Kidney glomerular epithelial cell (primary cell): ENCODE data around the gene PPDPF.

ENCODE experiments used
- DNase-seq: peaks from one replicate; lab custom pipeline; 2025; lab: John Stamatoyannopoulos, UW

Gene PPDPF

DNA sequence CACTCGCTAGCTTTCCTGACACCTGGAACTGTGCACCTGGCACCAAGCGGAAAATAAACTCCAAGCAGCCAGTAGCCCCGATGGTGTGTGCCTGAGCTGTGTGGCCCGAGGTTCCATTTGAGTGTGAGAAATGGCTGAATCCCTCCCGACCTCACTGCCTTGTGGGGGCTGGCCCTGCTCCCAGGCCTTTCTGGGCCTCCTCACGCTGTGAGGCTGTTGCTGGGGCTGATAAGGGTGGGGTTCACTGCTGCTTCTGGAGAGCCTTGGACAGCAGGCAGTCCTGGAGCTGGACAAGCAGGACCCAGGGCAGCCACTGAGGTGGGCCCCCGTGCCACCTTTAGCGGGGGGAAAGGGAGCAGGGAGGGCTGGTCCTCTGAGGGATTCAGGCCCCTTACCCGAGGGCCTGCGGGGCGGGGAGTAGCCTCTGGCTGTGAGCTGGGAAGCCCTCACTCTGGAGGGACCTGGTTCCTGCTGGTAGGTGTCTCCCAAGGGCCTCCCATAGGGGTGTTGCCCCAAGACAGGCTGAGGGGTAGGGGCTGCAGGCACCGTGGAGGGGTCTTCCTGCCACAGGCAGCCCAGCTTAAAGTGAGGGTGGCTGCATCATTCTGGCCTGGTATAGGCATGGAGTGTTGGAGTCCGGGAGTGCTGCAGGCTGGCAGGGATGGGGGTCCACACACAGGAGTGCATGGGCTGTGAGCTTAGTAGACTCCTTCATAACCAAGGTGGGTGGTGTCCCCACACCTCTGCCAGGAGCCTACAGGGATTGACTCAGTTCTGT is 1.7 kb downstream of the PPDPF start:
- no peak for DNase-seq

DNA sequence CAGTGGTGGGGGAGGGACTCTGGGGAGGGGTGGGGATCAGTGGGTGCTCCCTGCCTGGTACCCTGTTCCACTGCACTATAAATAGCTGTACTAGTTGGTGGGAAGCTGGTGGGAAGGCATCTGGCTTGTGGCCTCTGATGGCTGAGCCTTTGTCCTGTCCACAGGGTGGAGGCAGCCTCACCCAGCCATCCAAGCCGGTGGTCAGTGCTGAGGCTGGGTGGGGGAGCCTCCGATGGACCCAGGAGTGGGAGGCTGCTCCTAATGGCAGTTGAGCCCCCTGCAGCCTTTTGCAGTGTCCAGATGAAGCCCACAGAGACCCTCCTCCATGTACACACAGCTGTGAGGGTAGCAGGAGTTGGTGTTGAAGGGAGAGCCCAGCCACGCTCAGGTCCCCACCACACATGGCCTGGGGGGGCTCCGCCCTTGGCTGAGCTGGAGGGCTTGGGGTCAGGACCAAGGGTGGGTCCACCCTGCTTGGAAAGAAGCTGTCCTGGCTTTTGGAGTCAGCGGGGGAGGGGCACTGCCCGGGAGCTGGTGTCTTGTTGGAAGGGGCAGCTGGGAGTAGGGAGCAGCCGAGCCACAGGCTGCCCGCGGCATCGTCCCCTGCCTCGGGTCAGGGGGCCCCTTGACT is 2.5 kb downstream of the PPDPF start:
- DNase-seq = no peak

DNA sequence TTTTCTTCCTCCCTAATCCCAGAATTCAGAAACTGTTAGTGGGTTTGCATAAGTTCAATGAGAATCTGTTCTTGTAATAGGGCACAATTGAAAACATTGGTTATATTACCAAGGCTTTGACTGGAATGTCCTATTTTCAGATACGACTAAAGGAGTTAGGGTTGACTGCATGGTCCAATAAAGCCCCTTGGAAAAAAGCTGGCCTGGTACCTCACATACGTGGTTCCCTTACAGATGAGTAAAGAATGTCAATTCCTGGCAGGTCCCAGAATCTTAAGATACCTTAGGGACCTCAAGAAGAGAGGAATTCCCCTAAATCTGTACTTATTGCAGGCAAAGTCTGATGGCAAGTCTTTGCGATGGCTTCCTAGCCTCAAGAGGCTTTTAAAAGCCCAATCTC is 4.6 kb downstream of the PPDPF start:
- DNase-seq = no peak

DNA sequence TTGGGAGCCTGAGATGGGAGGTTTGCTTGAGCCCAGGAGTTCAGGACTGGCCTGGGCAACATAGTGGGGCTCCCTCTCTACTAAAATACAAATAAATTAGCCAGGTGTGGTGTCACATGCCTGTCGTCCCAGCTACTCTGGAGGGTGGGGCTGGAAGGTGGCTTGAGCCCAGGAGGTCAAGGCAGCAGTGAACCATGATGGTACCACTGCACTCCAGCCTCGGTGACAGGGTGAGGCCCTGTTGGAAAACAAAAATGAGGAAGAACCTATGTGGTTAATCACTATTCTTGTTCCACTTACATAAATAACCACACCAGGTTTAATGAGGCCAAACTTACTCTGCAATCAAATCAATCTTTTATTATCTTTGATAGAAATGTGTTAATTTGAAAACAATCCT is 5.4 kb downstream of the PPDPF start:
- DNase-seq = no peak

DNA sequence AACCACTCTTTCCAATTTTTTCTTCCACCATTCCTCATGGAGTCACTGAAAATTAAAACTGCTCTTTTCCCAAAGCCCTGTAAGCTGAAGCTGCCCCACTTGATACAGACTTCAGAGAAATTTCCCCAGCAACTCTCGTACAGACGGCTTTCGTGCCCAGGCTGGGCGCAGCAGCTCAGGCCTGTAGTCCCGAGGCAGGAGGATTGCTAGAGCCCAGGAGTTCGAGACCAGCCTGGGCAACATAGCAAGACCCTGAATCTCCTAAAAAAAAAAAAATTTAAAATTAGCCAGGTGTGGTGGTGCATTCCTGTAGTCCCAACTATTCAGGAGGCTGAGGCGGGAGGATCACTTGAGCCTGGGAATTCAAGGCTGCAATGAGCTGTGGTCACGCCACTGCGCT is 6.6 kb downstream of the PPDPF start:
- DNase-seq = no peak

DNA sequence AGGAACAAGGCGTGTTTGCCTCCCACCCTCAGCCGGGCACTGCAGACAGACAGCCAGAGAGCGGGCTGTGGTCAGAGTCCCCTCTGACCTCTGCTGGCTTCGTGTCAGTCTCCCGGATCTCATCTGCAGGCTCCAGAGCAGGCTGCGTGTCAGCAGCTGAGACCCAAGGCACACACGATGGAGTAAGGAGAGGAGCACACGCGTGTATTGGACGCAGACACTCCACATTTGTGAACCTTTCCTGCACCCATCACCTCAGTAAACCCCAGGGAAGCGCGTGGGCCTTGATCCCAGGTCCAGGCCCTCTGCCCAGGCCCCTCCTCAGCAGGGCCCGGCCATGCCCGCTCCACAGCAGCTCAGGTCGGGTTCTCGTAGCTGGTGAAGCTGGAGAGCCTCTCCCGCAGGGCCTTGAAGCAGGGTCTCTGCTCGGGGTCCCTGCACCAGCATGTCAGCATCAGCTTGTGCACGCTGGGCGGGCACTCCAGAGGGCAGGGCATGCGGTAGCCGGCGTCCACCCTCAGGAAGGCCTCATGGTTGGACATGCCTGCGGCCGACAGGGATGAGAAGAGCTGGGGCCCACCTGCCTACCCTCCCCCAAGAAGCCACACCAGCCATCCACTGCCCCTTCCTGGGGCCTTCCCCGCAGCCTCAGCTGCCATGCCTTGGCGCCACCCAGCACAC is 8.8 kb downstream of the PPDPF start:
- no peak for DNase-seq

DNA sequence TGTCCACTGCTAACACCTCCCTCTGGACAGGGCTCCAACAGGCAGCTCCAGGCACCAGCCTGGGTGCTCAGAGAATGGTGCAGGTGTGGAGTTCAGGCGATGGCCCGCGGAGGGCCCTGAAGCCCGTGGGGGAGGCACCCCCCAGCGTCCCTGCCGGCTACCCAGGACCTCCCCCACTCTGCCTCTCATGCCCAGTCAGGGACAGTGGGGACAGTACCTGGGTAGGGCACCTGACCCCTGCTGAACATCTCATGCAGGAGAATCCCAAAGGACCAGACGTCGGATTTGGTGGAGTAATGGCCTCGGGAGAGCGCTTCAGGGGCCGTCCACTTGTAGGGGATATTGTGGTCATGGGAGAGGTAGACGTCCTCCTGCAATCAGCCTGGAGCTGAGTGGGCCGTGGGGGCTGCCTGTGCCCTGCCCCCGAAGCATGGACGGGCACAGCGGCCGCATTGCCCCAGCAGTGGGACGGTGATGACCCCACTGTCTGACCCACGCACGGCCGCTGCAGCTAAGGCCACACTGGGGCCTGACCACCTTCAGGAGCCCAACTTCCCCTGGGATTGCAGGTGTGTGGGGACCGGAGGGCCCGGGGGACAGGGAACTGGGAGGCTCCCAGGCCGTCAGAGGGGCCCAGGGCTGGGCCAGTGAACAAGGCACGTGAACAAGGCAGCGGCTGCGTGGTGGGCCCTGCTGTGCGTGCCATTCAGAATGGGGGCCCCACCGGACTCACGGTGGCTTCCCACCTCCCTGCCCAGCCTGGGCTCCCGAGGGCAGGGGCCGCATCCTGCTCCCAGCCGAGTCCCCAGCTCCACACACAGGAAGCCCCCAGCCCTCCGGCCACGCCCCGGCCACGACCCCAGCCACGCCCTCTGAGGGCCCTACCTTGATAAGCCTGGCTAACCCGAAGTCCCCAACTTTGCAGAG is 9.6 kb downstream of the PPDPF start:
- no peak for DNase-seq

DNA sequence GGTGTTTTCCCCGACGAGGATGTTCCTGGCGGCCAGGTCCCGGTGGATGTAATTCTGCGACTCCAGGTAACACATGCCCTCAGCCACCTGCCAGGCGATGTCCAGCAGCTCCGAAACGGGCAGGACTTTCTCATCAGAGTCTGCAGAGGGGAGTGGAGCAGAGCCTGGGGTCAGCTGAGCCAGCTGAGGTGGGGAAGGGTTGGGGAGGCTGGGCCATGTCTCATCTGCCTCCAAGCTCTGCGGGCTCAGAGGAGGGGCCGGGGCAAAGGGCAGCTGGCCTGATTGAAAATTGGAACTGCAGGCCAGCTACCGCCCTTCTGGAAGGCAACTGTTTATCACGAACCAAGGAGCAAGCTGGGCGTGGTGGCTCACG is 10.2 kb downstream of the PPDPF start:
- DNase-seq = no peak

DNA sequence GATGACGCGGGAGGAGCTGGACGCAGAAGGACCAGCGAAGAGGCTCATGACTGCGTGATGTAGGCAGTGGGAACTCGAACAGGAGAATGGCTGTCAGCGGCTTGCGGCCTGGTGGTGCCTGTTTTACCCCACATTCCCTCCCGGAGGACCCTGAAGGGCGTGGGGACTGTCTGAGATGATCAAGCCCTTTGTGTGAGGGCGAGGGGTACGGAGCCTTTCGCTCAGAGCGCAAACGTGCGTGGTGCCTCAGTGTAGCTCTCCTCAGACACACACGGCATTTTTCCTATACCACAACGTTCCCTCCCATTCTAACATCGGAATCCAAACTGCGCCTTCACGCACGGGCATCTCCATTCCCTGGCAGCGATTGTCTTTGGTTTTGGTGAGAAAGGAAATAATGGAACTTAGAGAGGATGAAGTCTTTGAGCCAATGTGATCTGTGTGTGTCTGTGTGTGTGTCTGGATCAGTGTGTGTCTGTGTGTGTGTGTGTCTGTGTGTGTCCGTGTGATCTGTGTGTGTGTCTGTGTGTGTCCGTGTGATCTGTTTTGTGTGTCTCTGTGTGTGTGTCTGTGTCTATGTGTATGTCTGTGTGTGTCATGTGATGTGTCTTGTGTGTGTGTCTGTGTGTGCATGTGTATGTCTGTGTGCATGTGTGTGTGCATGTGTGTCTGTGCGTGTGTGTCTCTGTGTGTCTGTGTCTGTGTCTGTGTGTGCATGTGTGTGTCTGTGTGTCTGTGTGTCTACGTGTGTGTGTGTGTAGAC is 11.3 kb downstream of the PPDPF start:
- no peak for DNase-seq

DNA sequence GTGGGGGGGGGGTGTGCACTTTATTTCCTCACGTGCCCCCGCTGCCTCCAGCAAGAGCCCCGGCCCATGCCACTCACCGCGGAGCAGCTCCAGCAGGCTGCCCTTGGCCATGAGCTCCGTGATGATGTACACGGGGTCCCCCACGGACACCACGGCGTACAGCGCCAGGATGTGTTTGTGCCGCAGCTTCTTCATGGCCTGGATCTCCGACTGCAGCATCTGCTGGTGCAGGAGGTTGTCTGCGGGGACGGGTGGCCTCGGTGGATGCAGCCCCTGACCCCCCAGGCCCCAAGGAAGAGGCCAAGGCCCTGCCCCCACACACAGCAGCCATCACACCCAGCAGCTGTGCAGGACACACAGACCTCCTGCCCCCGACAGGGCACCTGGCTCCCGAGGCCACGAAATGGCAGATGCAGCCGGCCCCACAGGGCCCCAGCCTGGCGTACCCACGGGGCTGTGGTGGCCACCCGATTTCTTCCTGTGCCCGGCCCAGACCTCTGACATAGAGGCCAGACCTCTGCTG is 11.9 kb downstream of the PPDPF start:
- no peak for DNase-seq

DNA sequence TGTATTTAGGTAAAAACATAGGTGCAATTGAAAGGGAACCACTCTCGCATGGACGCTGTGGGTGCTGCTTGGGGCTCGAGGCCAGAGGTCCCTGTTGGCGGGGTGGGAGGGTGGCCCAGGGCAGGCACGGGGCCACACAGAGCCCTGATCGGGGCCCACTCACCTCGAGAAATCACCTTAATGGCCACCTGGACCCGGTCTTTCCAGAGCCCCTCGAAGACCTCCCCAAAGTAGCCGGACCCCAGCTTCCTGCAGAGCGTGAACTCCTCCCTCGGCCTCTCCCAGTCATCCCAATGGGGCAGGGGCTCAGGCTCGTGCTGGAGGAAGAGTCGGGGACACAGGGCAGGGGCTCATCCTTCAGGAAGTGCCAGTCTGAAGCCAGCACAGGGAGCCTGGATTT is 12.8 kb downstream of the PPDPF start:
- DNase-seq = no peak

DNA sequence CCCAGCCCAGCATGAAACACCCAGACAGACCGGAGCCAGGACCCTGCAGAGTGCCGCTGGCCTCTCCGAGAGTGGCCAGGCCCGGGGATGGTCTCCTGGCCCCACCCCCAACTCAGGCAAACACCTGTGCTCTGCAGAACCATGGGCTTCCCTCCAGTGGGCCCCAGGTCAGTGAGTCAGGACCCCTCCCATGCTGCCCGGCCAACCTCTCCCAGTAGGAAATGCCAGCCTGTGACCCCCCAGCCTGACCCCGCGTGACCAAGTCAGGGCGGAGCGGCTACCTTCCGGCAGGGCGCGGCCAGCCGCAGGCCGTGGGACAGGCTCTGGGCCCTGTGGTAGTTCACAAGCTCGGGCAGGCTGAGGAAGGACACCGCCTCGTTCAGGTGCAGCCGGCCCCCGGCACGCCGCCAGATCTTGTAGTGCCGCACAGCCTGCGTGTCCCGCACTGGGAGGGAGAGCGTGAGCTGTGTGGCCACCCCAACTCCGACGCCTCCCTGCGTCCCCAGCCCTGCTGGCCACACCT is 13.4 kb downstream of the PPDPF start:
- DNase-seq = no peak

DNA sequence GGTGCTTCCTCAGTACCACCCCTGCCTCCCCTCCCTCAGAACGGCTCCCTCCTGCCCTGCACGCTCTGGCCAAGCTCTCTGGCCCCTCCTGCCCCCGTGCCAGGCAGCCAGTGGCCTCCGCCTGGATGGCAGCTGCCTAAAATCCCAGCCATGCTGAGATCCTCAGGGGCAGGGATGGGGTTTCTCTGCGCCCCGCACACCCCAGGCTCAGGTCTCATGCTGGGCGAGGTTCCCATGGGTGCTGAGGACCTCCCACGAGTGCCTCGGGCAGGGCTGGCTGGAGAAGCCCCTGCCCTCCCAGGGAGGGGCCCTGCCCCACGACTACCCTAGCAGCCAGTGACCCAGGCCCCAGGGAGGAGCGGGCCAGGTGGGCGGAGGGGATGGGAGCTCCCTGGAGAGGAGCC is 13.9 kb downstream of the PPDPF start:
- DNase-seq = no peak

DNA sequence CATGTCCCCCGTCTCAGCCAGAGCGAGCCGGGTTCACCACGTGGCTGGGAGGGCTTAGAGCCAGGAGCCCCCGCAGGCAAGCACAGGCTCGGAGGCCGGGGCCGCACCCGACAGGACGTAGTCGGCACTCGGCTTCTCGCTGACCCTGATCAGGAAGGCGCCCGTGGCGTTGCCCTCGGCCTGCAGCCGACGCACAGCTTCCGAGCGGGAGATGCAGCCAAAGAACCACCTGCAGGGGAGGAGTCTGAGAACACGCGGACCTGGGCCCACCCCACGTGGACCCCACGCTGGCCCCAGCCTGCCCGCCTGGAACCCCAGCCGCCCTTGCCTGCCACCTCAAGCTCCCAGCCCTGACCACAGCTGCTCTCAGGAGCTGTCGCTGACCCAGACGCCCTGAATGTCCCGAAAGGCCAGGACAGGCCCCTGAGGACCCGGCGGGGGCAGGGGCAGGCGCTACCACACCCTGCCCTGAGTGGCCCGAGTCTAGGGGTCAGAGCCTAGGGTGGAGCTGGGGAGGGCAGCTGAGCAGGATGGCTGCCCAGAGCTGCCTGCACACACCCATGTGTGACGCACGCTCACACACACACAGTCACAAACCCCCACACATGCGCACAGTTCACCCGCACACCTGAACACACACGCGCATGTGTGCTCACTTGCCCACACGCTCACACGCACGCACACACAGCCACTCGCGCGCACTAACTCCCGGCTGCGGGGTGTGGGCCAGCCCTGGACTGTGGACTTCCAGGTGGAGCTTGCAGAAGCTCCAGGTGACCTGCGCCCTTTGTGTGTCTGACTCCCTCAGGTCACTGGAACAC is 14.5 kb downstream of the PPDPF start:
- no peak for DNase-seq

DNA sequence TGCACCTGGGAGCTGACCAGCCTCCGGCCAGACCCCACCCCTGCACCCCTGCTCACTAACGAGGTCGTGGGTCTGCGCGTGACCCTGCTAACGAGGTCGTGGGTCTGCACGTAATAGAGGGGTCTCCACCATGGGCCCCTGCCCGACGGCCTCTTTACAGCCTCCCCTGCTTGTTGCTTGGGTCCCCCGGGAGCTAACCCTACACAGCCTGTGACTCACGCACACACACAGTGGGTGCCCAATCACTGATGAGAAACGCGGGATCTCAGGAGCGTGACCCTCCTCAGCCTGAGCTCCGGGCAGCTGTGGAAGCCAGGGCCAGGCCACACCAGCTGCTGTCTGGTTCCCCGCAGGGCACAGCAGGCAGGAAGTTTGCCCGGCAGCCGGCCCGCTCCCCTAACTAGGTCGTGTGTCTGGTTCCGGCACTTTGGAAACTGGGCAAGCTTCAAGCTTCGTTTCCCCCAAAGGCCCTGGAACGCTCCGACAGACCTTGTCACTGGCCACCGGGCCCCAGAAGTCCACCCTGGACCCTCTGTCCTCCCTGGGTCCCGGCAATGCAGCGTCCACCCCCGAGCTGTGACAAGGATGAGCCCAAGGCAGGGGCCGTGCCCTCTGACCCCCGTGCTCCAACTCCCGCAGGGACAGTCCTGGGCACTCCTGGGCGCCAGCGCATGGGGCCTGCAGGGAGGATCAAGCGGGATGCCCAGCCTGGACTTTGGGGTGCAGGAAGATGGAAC is 15.8 kb downstream of the PPDPF start:
- no peak for DNase-seq

DNA sequence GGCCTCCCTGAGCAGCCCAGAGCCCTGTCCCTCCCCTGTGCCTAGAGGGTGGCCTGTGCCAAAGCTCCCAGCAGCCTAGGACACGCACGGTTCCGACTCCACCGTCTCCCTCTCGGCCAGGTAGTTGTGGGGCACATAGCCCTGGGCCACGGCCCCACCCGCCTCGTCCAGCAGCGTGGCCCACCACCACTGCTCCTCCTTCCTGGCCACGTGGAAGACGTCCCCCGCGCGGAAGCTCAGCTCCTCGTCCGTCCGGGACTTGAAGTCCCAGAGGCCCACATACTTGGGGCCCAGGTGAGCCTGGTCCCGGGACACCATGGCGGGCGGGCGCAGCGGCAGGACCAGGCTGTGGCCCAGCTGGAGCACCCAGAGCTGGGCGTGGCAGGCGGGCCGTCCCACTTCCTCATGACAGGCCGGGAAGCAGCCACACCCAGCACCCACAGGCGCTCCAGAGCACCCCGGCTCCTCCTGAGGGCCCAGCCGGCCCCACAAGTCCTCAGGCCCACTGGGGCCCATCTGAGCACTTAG is 16.5 kb downstream of the PPDPF start, which contains the start of gene PTK6:
PTK6 (minus strand) TSS at position 380 of the 528 bp plus-strand sequence; CDS start at position 318, 62 bp downstream.
- no peak for DNase-seq

DNA sequence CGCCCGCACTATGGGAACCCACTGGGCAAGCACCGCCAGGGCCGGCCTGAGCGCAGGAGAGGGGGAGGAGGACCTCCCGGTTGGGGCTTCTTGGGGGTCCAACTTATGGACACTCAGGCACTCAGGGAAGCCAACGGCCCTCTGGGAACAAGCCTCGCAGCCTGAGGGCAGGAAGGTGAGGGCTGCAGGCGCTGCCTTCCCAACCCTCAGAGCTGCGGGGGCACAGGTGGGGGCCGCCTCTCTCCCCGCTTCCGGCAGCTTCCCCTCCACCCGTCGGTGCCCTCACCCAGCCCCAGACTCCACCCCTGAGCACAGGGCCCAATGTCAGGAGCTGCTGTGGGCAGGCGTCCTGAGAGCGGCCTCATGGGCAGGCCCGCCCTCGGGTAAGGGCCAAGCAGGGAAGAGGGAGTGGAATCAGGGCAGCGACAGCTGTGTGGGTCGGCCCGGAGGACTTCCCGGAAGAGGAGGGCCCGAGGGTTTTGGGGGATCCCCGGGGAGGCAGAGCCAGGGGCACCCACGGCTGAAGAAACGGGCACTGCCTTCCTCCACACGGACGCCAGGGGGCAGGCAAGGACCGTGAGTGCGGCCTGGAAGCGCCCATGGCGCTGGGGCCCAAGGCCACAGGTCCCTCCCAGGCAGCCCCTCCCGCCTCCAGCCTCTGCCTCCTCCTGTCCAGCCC is 17.1 kb downstream of the PPDPF start:
- peak; percentile 64 for DNase-seq
